PC-9 (cell line): ENCODE measurements around the gene TSPAN32. TPM values are rescaled to one million over a fixed set of nuclear protein-coding genes. Genes with fewer than 3 reads are reported as not detected.

ENCODE experiments used
- BruUV-seq: library from RNA; stranded (reverse); fragments of 400-500 nt; replicated peaks from 2 replicates; lab custom pipeline; 2021; lab: Mats Ljungman, UMichigan
- CTCF ChIA-PET: fragments of 300-600 bp; sonication (Branson Sonifier 250); formaldehyde crosslinking; loops from one replicate; lab custom pipeline; 2022; ENCODE audit warnings: antibody characterized with exemption; lab: Charles Lee
- POLR2A ChIA-PET: fragments of 300-600 bp; sonication (Branson Sonifier 250); formaldehyde crosslinking; loops from one replicate; lab custom pipeline; 2022; ENCODE audit warnings: antibody characterized with exemption; ENCODE audit not compliant: unreplicated experiment; lab: Charles Lee
- DNase-seq, 2 experiments: peaks; one replicate each; pipeline versions ENCODE4 v3.0.0 to v3.0.0-alpha.2; 2015 to 2022; ENCODE audit warnings: mixed read lengths in 1 of 2
- H2AFZ ChIP-seq: fragments of 200-600 bp; sonication (generic); 2 replicates; pipeline ENCODE4 v1.8.1; 2017; ENCODE audit warnings: antibody characterized with exemption
- H3F3A ChIP-seq: fragments of 200-600 bp; sonication (generic); 2 replicates; pipeline ENCODE4 v1.8.1; 2017; ENCODE audit warnings: antibody characterized with exemption, mild to moderate bottlenecking, low read depth; ENCODE audit not compliant: insufficient read depth
- H3K27ac ChIP-seq: fragments of 200-600 bp; sonication (generic); 2 replicates; pipeline ENCODE4 v1.6.1; 2016; ENCODE audit warnings: mixed run types
- H3K27me3 ChIP-seq: fragments of 200-600 bp; sonication (generic); 2 replicates; pipeline ENCODE4 v1.6.1; 2016; ENCODE audit warnings: low read depth, mixed run types; ENCODE audit not compliant: insufficient read depth
- H3K36me3 ChIP-seq: fragments of 200-600 bp; sonication (generic); 2 replicates; pipeline ENCODE4 v1.6.1; 2016; ENCODE audit warnings: low read depth, mixed run types
- H3K4me1 ChIP-seq: fragments of 200-600 bp; sonication (generic); replicated peaks from 2 replicates; pipeline ENCODE4 v1.6.1; 2016; ENCODE audit warnings: mixed run types; ENCODE audit not compliant: insufficient read depth
- H3K4me2 ChIP-seq: fragments of 200-600 bp; sonication (generic); 2 replicates; pipeline ENCODE4 v1.6.1; 2017; ENCODE audit warnings: mixed run types
- H3K4me3 ChIP-seq: fragments of 200-600 bp; sonication (generic); 2 replicates; pipeline ENCODE4 v1.6.1; 2016; ENCODE audit warnings: mixed run types
- H3K79me2 ChIP-seq: fragments of 200-600 bp; sonication (generic); 2 replicates; pipeline ENCODE4 v1.6.1; 2017; ENCODE audit warnings: low read depth, mixed run types
- H3K9me2 ChIP-seq: fragments of 200-600 bp; sonication (generic); 2 replicates; pipeline ENCODE4 v1.8.1; 2017; ENCODE audit warnings: mild to moderate bottlenecking; ENCODE audit not compliant: insufficient read depth
- H3K9me3 ChIP-seq: fragments of 200-600 bp; sonication (generic); 2 replicates; pipeline ENCODE4 v1.8.1; 2016; ENCODE audit warnings: low read depth; ENCODE audit not compliant: insufficient read depth
- H4K20me1 ChIP-seq: fragments of 200-600 bp; sonication (generic); 2 replicates; pipeline ENCODE4 v1.8.1; 2017; ENCODE audit not compliant: insufficient read depth
- CTCF ChIP-seq: fragments of 200-600 bp; sonication (generic); conservative IDR thresholded peaks from 2 replicates; pipeline ENCODE4 v1.6.1; 2017; ENCODE audit warnings: mixed run types, antibody characterized with exemption, mild to moderate bottlenecking, moderate library complexity
- EZH2 ChIP-seq: fragments of 200-600 bp; sonication (generic); IDR thresholded peaks from 2 replicates; pipeline ENCODE4 v1.8.0; 2017; ENCODE audit warnings: antibody characterized with exemption, low read depth
- intact Hi-C: fragments of 100-400 bp; cut with micrococcal nuclease; formaldehyde crosslinking; loops from one replicate; pipeline ENCODE4 v1.10.0; 2022; ENCODE audit not compliant: unreplicated experiment
- total RNA-seq: library from RNA; stranded (reverse); gene quantifications from 2 replicates; pipeline ENCODE4 v1.2.3, GENCODE V29; 2021

TSPAN32 gene
- total RNA-seq, 1 experiment from 2014 or later: not detected

- CTCF ChIA-PET: no interaction called here
- no peak overlapping the region for H3K27ac ChIP-seq
- H3K36me3 ChIP-seq: no peaks in the 10 kb centered on the region
- no TSS peak for BruUV-seq
- no peaks in the 10 kb centered on the region for H3K9me3 ChIP-seq
- H4K20me1 ChIP-seq: no peaks in the 10 kb centered on the region
- no peak overlapping the region for H2AFZ ChIP-seq
- H3K4me1 ChIP-seq: no peaks in the 10 kb centered on the region
- intact Hi-C loops: no loop called here
- TF ChIP-seq EZH2 (no peak), CTCF (no peak)
- H3K9me2 ChIP-seq: no peaks in the 10 kb centered on the region
- DNase-seq: no peak
- peaks cover 3% of the 10 kb centered on the region; the same call in 1 of the 2 replicates for H3K27me3 ChIP-seq
- no peak overlapping the region for H3K4me2 ChIP-seq
- H3K4me3 ChIP-seq: no peak overlapping the region
- no peaks in the 10 kb centered on the region for H3K79me2 ChIP-seq
- H3F3A ChIP-seq: no peaks in the 10 kb centered on the region
- POLR2A ChIA-PET: no interaction called here
Observed at GRCh38 chr11:2365571-2366210, 63.9 kb downstream of the TSPAN32 start.

- no peaks in the 10 kb centered on the region for H3K36me3 ChIP-seq
- no peak overlapping the region for H3K4me3 ChIP-seq
- no peaks in the 10 kb centered on the region for H3K79me2 ChIP-seq
- no peak overlapping the region for H2AFZ ChIP-seq
- CTCF ChIA-PET: no interaction called here
- BruUV-seq: no TSS peak
- no peaks in the 10 kb centered on the region for H3K9me3 ChIP-seq
- no peak overlapping the region for H3K27ac ChIP-seq
- POLR2A ChIA-PET: no interaction called here
- H3K27me3 ChIP-seq: peaks cover 3% of the 10 kb centered on the region; the same call in 1 of the 2 replicates
- no peaks in the 10 kb centered on the region for H3K4me1 ChIP-seq
- no peaks in the 10 kb centered on the region for H3F3A ChIP-seq
- intact Hi-C loops: no loop called here
- H4K20me1 ChIP-seq: no peaks in the 10 kb centered on the region
- no peaks in the 10 kb centered on the region for H3K9me2 ChIP-seq
- no peak overlapping the region for H3K4me2 ChIP-seq
- TF ChIP-seq CTCF (no peak), EZH2 (no peak)
- no peak for DNase-seq
Observed at GRCh38 chr11:2366276-2366675, 64.5 kb downstream of the TSPAN32 start.

GRCh38 chr11:2366733-2367132 is 64.9 kb downstream of the TSPAN32 start:
- Histone ChIP-seq H4K20me1 (no peaks in the 10 kb centered on the region), H3K4me2 (no peak overlapping the region), H3K9me3 (no peaks in the 10 kb centered on the region), H3K36me3 (no peaks in the 10 kb centered on the region), H3F3A (no peaks in the 10 kb centered on the region), H3K9me2 (no peaks in the 10 kb centered on the region), H3K27ac (no peak overlapping the region), H3K4me1 (no peaks in the 10 kb centered on the region), H3K27me3 (peaks cover 3% of the 10 kb centered on the region; the same call in 1 of the 2 replicates), H3K4me3 (no peak overlapping the region), H2AFZ (no peak overlapping the region), H3K79me2 (no peaks in the 10 kb centered on the region)
- intact Hi-C loops: no loop called here
- CTCF ChIA-PET: no interaction called here
- POLR2A ChIA-PET: no interaction called here
- DNase-seq: no peak
- no TSS peak for BruUV-seq
- no peak for TF ChIP-seq EZH2
- no peak for TF ChIP-seq CTCF
